ENCODE data around the gene MEIS1. TPM values are rescaled to one million over a fixed set of nuclear protein-coding genes. Genes with fewer than 3 reads are reported as not detected.

The MEIS1 gene
- total RNA-seq, 1 experiment from 2014 or later = 0.66 TPM

DNA sequence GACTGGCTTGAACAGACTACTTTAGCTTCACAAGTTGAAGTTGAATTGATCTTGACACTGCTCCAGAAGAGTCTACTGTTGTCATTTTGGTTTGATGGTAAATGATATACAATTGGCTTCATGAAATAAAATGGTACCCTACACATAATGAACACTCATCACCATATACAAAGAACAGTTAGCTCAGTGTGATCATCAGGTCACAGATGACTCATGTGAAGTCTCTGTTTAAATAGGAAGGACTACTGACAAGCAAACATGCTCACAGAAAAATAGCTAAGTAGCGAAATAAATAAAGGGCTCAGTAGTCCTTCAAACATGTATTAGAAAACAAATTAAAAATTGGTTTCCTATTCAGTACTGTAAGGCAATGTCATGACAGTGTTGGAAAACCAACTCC is 96.2 kb downstream of the MEIS1 start:
- Histone ChIP-seq H4K20me1 (ENCODE audit: control insufficient read depth, insufficient read depth, insufficient read length) (no peaks in the 10 kb centered on the region), H3K14ac (ENCODE audit: insufficient read depth, low read length) (no peak overlapping the region), H2AFZ (ENCODE audit: low read length) (no peak overlapping the region), H3K9ac (ENCODE audit: extremely low read depth, insufficient read length, low read length) (no peak overlapping the region), H3K18ac (ENCODE audit: insufficient read length, low read depth, low read length) (no peak overlapping the region), H2AK5ac (ENCODE audit: insufficient read length, low read length) (no peak overlapping the region), H3K9me3 (ENCODE audit: control insufficient read depth, low read depth, low read length) (no peaks in the 10 kb centered on the region), H2BK12ac (ENCODE audit: insufficient read length, low read depth, low read length) (no peak overlapping the region), H3K27ac (ENCODE audit: insufficient read length, low read depth, low read length) (no peak overlapping the region), H3K4me2 (ENCODE audit: insufficient read depth, insufficient read length, low read length) (no peak overlapping the region), H3K79me1 (ENCODE audit: insufficient read depth, low read depth, low read length, poor library complexity, severe bottlenecking) (no peaks in the 10 kb centered on the region), H4K5ac (ENCODE audit: insufficient read length, low read depth, low read length) (no peak overlapping the region), H3K23ac (ENCODE audit: insufficient read length, low read depth, low read length) (no peak overlapping the region), H3K27me3 (ENCODE audit: insufficient read depth, low read length) (no peaks in the 10 kb centered on the region), H2BK5ac (ENCODE audit: insufficient read length, low read length) (no peak overlapping the region), H2BK120ac (ENCODE audit: low read depth, low read length, poor library complexity, severe bottlenecking) (no peak overlapping the region), H3K79me2 (ENCODE audit: insufficient read depth, low read length) (no peaks in the 10 kb centered on the region), H2BK20ac (ENCODE audit: low read depth, low read length, poor library complexity, severe bottlenecking) (no peak overlapping the region), H3K56ac (ENCODE audit: insufficient read length, low read depth, low read length) (no peak overlapping the region), H3K4me1 (ENCODE audit: insufficient read depth, low read length) (no peaks in the 10 kb centered on the region; the same call in 1 of the 2 replicates), H3K23me2 (ENCODE audit: insufficient read length, low read depth, low read length, poor library complexity, severe bottlenecking) (no peaks in the 10 kb centered on the region), H4K8ac (replicated peaks; ENCODE audit: insufficient read length, low read depth, low read length) (no peak overlapping the region), H2BK15ac (ENCODE audit: low read depth, low read length) (no peak overlapping the region), H3T11ph (ENCODE audit: low read length) (no peak overlapping the region), H3K4ac (ENCODE audit: low read depth, low read length) (no peak overlapping the region), H4K91ac (ENCODE audit: insufficient read length, low read depth, low read length) (no peak overlapping the region)
- Mint-ChIP-seq H3K4me1 (peaks cover 3 to 4% of the 10 kb centered on the region in 2 experiments), H3K27me3 (ENCODE audit: low read depth) (peaks cover 2% of the 10 kb centered on the region; the same call in 1 of the 2 replicates), H3K27ac (no peak overlapping the region), H3K9me3 (no peaks in the 10 kb centered on the region), H3K36me3 (ENCODE audit: insufficient read depth in 1 of 3, low read depth in 3 of 3) (no peaks in the 10 kb centered on the region), H3K4me3 (no peak overlapping the region)
- WGBS (ENCODE audit: extremely low coverage, insufficient read length, low lambda C conversion rate) = no CpG with 5 or more reads among the region's 1 CpG
- TF ChIP-seq, protein P1, sequence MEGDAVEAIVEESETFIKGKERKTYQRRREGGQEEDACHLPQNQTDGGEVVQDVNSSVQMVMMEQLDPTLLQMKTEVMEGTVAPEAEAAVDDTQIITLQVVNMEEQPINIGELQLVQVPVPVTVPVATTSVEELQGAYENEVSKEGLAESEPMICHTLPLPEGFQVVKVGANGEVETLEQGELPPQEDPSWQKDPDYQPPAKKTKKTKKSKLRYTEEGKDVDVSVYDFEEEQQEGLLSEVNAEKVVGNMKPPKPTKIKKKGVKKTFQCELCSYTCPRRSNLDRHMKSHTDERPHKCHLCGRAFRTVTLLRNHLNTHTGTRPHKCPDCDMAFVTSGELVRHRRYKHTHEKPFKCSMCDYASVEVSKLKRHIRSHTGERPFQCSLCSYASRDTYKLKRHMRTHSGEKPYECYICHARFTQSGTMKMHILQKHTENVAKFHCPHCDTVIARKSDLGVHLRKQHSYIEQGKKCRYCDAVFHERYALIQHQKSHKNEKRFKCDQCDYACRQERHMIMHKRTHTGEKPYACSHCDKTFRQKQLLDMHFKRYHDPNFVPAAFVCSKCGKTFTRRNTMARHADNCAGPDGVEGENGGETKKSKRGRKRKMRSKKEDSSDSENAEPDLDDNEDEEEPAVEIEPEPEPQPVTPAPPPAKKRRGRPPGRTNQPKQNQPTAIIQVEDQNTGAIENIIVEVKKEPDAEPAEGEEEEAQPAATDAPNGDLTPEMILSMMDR (conservative IDR thresholded peaks at IDR 0.05) = no peak
- DNase-seq = no peak

All from H9 (cell line).